Vagina (tissue), 2 donors: Measurements from ENCODE around the gene TMCC2. TPM values are rescaled to one million over a fixed set of nuclear protein-coding genes. Genes with fewer than 3 reads are reported as not detected.

ENCODE experiments used
- DNase-seq, 2 donors: peaks; one replicate each; pipeline ENCODE4 v3.0.0-alpha.2; 2017; ENCODE audit errors: extremely low spot score in 2 of 2
- H3K27ac ChIP-seq: fragments of 200-600 bp; sonication (generic); one replicate; pipeline ENCODE4 v1.5.1; 2019
- H3K27me3 ChIP-seq: fragments of 200-600 bp; sonication (generic); one replicate; pipeline ENCODE4 v1.5.1; 2019
- H3K36me3 ChIP-seq, 2 donors: fragments of 200-600 bp; sonication (generic); one replicate each; pipeline ENCODE4 v1.5.1; 2017 to 2019
- H3K4me1 ChIP-seq: fragments of 200-600 bp; sonication (generic); one replicate; pipeline ENCODE4 v1.5.1; 2019
- H3K4me3 ChIP-seq, 2 donors: fragments of 200-600 bp; sonication (generic); 1 replicate in 1 of 2; 2 replicates in 1 of 2; pipeline ENCODE4 v1.5.1; 2016 to 2019
- H3K9me3 ChIP-seq: fragments of 200-600 bp; sonication (generic); one replicate; pipeline ENCODE4 v1.5.1; 2019
- POLR2A ChIP-seq, 2 donors: fragments of 450-650 bp; IDR thresholded peaks; one replicate each; pipeline ENCODE4 v1.6.1; 2017; ENCODE audit warnings: antibody characterized with exemption in 2 of 2, mild to moderate bottlenecking in 2 of 2, moderate library complexity in 2 of 2
- POLR2AphosphoS5 ChIP-seq, 2 donors: sonication (generic); formaldehyde crosslinking; IDR thresholded peaks; one replicate each; pipeline ENCODE4 v1.9.0; 2017; ENCODE audit warnings: antibody characterized with exemption in 2 of 2, mild to moderate bottlenecking in 2 of 2, low read depth in 1 of 2; ENCODE audit not compliant: insufficient read depth in 1 of 2
- intact Hi-C: fragments of 100-400 bp; cut with DNase I; formaldehyde crosslinking; loops from one replicate; pipeline ENCODE4 v1.15.1; 2023
- total RNA-seq: library from RNA; depleted of rRNA; stranded (reverse); fragments of >200 nt; gene quantifications from one replicate; pipeline ENCODE4 v1.2.3, GENCODE V29; 2016
- TF ChIP-seq, protein P1 (sequence below), 3 experiments: fragments of 450-650 bp in 2 of 3; fragments of 200-600 bp in 1 of 3; sonication (generic) in 1 of 3; IDR thresholded peaks; one replicate each; pipeline ENCODE4 v1.5.1; 2017 to 2019; ENCODE audit warnings: antibody characterized with exemption in 3 of 3, mild to moderate bottlenecking in 2 of 3, moderate library complexity in 2 of 3

TMCC2 gene
- total RNA-seq, 1 donor from 2014 or later = 4.9 TPM

DNA sequence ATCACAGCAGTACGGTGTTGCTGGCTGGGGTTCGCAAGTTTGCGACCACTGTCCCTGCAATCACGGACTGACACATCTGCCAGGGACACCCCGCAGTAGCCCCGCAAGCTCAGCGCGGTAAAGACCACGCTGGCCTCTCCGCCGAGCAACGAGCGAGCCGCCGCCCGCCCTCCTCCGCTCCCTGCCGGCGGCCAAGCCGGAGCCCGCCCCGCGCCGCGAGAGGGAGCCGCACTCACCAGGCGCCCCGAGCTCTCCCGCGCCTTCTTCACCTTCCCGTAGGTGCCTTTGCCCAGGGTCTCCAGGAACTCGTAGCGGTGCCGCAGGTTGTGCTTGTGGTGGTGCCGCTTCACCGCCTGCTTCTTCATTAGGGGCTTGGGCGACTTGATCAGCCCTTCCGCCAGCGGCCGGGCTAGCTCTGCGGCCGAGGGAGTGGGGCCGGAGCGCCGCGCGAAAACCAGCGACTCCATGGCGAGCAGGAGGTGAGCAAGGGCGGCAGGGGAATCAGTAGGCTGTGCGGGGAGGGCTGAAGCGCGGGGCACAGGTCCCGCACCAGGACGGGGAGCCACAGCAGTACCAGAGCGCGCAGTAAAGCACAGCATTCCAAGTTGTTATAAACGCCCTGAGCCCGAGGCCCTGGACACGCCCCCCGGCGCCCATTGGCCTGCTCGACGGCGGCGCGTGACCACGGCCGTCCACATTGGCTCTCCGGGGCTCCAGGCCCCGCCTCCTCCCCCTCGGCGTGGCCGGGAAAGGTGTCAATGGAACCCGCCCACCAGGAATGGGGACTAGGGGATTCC is 93.6 kb downstream of the TMCC2 start, which contains the start of gene NUAK2:
Gene NUAK2 (minus strand): TSS at position 584 of the 797 bp plus-strand sequence. CDS start 117 bp downstream, at position 467.
- intact Hi-C loops = no loop called here

DNA sequence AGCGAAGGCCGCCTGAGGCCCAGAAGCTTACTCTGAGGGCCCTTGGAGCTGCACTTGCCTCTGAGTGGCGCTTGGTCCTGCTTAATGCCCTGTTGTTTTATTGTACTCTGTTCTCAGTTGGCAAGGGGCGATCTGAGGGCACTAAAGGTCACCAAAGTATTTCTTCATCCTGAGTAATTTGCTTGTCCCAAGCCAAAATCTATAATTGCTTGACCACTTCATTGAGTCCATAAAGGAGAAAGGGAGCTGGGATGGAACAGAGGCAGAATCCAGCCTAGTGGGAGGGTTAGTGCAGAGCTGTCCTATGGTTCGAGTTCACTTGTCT is 94.2 kb downstream of the TMCC2 start:
- Histone ChIP-seq H3K9me3 (no peaks in the 10 kb centered on the region), H3K4me1 (peaks cover 38% of the 10 kb centered on the region), H3K27ac (no peak overlapping the region), H3K27me3 (no peaks in the 10 kb centered on the region), H3K4me3 (peak overlapping the region; percentile 75 to 78), H3K36me3 (no peaks in the 10 kb centered on the region)
- intact Hi-C loops = no loop called here
- TF ChIP-seq, protein P1, sequence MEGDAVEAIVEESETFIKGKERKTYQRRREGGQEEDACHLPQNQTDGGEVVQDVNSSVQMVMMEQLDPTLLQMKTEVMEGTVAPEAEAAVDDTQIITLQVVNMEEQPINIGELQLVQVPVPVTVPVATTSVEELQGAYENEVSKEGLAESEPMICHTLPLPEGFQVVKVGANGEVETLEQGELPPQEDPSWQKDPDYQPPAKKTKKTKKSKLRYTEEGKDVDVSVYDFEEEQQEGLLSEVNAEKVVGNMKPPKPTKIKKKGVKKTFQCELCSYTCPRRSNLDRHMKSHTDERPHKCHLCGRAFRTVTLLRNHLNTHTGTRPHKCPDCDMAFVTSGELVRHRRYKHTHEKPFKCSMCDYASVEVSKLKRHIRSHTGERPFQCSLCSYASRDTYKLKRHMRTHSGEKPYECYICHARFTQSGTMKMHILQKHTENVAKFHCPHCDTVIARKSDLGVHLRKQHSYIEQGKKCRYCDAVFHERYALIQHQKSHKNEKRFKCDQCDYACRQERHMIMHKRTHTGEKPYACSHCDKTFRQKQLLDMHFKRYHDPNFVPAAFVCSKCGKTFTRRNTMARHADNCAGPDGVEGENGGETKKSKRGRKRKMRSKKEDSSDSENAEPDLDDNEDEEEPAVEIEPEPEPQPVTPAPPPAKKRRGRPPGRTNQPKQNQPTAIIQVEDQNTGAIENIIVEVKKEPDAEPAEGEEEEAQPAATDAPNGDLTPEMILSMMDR (IDR thresholded peaks at IDR 0.05) = no peak
- TF ChIP-seq POLR2AphosphoS5 (IDR thresholded peaks at IDR 0.05; ENCODE audit: insufficient read depth in 1 of 2, low read depth in 1 of 2) (no peak), POLR2A (IDR thresholded peaks at IDR 0.05) (no peak)
- no peak for DNase-seq

More for the DNA sequence above, 93.6 kb downstream of the TMCC2 start, which contains the start of gene NUAK2:
- Histone ChIP-seq H3K4me3 (peak within 1 kb of the TSS; percentile 75 to 78), H3K27ac (peak within 1 kb of the TSS; percentile 81), H3K36me3 (no peaks in the 10 kb centered on the region), H3K4me1 (peaks cover 44% of the 10 kb centered on the region), H3K9me3 (no peaks in the 10 kb centered on the region), H3K27me3 (no peaks in the 10 kb centered on the region)
- DNase-seq = no peak
- TF ChIP-seq POLR2A (IDR thresholded peaks at IDR 0.05) (peak in 1 of 2 donors; percentile 44), POLR2AphosphoS5 (IDR thresholded peaks at IDR 0.05; ENCODE audit: insufficient read depth in 1 of 2, low read depth in 1 of 2) (peak; percentile 53 to 80)
- TF ChIP-seq, protein P1 (IDR thresholded peaks at IDR 0.05) = no peak

Other genes starting within 250 kb of the TMCC2 start
- 7.4 TPM for gene CNTN2, start 184.7 kb upstream of the TMCC2 start, total RNA-seq
- 3.9 TPM for gene TMEM81, start 143.5 kb upstream of the TMCC2 start, total RNA-seq
- gene RBBP5, start 106.0 kb upstream of the TMCC2 start, total RNA-seq = 11.3 TPM
- gene DSTYK, start 16.2 kb upstream of the TMCC2 start, total RNA-seq = 12.0 TPM
- 49.6 TPM for gene NUAK2, start 93.8 kb downstream of the TMCC2 start, total RNA-seq
- gene KLHDC8A, start 129.0 kb downstream of the TMCC2 start, total RNA-seq = not detected
- gene LEMD1, start 194.1 kb downstream of the TMCC2 start, total RNA-seq = not detected
- 0.98 TPM for gene BLACAT1, start 228.1 kb downstream of the TMCC2 start, total RNA-seq